Left forelimb (tissue), 1 donor: ENCODE data around the gene ASTN1.

ENCODE experiments used
- DNase-seq: peaks from one replicate; pipeline ENCODE4 v3.0.0-alpha.2; 2018; ENCODE audit warnings: low spot score

ASTN1 gene

GRCh38 chr1:176878750-176879536 lies 285.6 kb downstream of the ASTN1 start:
- DNase-seq, result no peak

GRCh38 chr1:176877557-176877956 lies 287.0 kb downstream of the ASTN1 start:
- DNase-seq, result no peak

- DNase-seq, result no peak
Measured at GRCh38 chr1:176876966-176877515, 287.5 kb downstream of the ASTN1 start.

GRCh38 chr1:176869577-176869976 lies 294.9 kb downstream of the ASTN1 start:
- no peak for DNase-seq

GRCh38 chr1:176866011-176866714 lies 298.3 kb downstream of the ASTN1 start:
- no peak for DNase-seq

- no peak for DNase-seq
Measured at GRCh38 chr1:176864211-176864610, 300.3 kb downstream of the ASTN1 start.

GRCh38 chr1:176863613-176864012 lies 300.9 kb downstream of the ASTN1 start:
- no peak for DNase-seq

GRCh38 chr1:176858433-176858916 lies 306.0 kb downstream of the ASTN1 start:
- no peak for DNase-seq

GRCh38 chr1:176857632-176858031 lies 306.9 kb downstream of the ASTN1 start:
- DNase-seq, result no peak

- no peak for DNase-seq
Measured at GRCh38 chr1:176854758-176855745, 309.5 kb downstream of the ASTN1 start.

GRCh38 chr1:176854121-176854520 lies 310.4 kb downstream of the ASTN1 start:
- no peak for DNase-seq

- DNase-seq, result no peak
Measured at GRCh38 chr1:176853503-176853902, 311.0 kb downstream of the ASTN1 start.

GRCh38 chr1:176852124-176852523 lies 312.4 kb downstream of the ASTN1 start:
- no peak for DNase-seq

- DNase-seq, result no peak
Measured at GRCh38 chr1:176850871-176851270, 313.6 kb downstream of the ASTN1 start.

- no peak for DNase-seq
Measured at GRCh38 chr1:176849281-176849680, 315.2 kb downstream of the ASTN1 start.

- DNase-seq, result no peak
Measured at GRCh38 chr1:176847052-176847451, 317.5 kb downstream of the ASTN1 start.

GRCh38 chr1:176843352-176844297 lies 320.9 kb downstream of the ASTN1 start:
- peak; percentile 67 for DNase-seq

- no peak for DNase-seq
Measured at GRCh38 chr1:176841238-176841637, 323.3 kb downstream of the ASTN1 start.

GRCh38 chr1:176839216-176839615 lies 325.3 kb downstream of the ASTN1 start:
- DNase-seq, result no peak

- no peak for DNase-seq
Measured at GRCh38 chr1:176838276-176838995, 326.1 kb downstream of the ASTN1 start.
